ENCODE data around the gene NDUFAF2.

The NDUFAF2 gene

GRCh38 chr5:60996368-60996767 lies 51.4 kb downstream of the NDUFAF2 start:
- no peak overlapping the region for H3K4me3 ChIP-seq (ENCODE audit: low read depth, low read length)
- peaks cover 0 to 5% of the 10 kb centered on the region in 2 experiments; a peak in 1 of 3 replicates for H3K36me3 ChIP-seq (ENCODE audit: control insufficient read depth in 2 of 2, insufficient read depth in 1 of 2, low read length in 2 of 2)
- TF ChIP-seq ZNF302 (tag by site-specific recombination; IDR thresholded peaks at IDR 0.05; ENCODE audit: low read depth) (no peak), ZNF549 (tag by site-specific recombination; IDR thresholded peaks at IDR 0.05) (no peak), ZNF19 (tag by site-specific recombination; IDR thresholded peaks at IDR 0.05; ENCODE audit: low read depth) (no peak), ZNF776 (tag by site-specific recombination; IDR thresholded peaks at IDR 0.05; ENCODE audit: borderline replicate concordance) (no peak), ZNF777 (tag by site-specific recombination; IDR thresholded peaks at IDR 0.05; ENCODE audit: borderline replicate concordance) (no peak), ZNF843 (tag by site-specific recombination; IDR thresholded peaks at IDR 0.05) (no peak), PATZ1 (tag by site-specific recombination; IDR thresholded peaks at IDR 0.05) (no peak), YY2 (tag by site-specific recombination; IDR thresholded peaks at IDR 0.05) (no peak), GLI2 (tag by site-specific recombination; IDR thresholded peaks at IDR 0.05; ENCODE audit: borderline replicate concordance, low read depth) (no peak), ZNF114 (tag by site-specific recombination; IDR thresholded peaks at IDR 0.05) (no peak), KLF8 (tag by site-specific recombination; IDR thresholded peaks at IDR 0.05) (no peak), TRIM28 (IDR thresholded peaks at IDR 0.05; ENCODE audit: borderline replicate concordance, low read length) (no peak), ZFP3 (tag by site-specific recombination; IDR thresholded peaks at IDR 0.05; ENCODE audit: low read depth) (no peak)
- no peak overlapping the region for H3K27ac ChIP-seq (ENCODE audit: extremely low read depth, low read depth, low read length)
- H3K4me1 ChIP-seq (ENCODE audit: control insufficient read depth, insufficient read depth, low read length), result no peaks in the 10 kb centered on the region
- CTCF ChIA-PET, result interaction anchor here (0.5 to 1.0 kb wide), 2 partner anchors 59 to 543 kb away, joined by 3 read pairs; no protein-coding TSS in a partner anchor
- POLR2A ChIA-PET, result no interaction called here
- no peaks in the 10 kb centered on the region for H3K9me3 ChIP-seq (ENCODE audit: control insufficient read depth, insufficient read depth, low read depth, low read length)

GRCh38 chr5:60997721-60998120 lies 52.7 kb downstream of the NDUFAF2 start:
- Histone ChIP-seq H3K4me3 (ENCODE audit: low read depth, low read length) (no peak overlapping the region), H3K27ac (ENCODE audit: extremely low read depth, low read depth, low read length) (no peak overlapping the region), H3K4me1 (ENCODE audit: control insufficient read depth, insufficient read depth, low read length) (no peaks in the 10 kb centered on the region), H3K36me3 (ENCODE audit: control insufficient read depth in 2 of 2, insufficient read depth in 1 of 2, low read length in 2 of 2) (peaks cover 0 to 5% of the 10 kb centered on the region in 2 experiments; a peak in 1 of 3 replicates), H3K9me3 (ENCODE audit: control insufficient read depth, insufficient read depth, low read depth, low read length) (no peaks in the 10 kb centered on the region)
- ChIA-PET CTCF (no interaction called here), POLR2A (no interaction called here)
- TF ChIP-seq RBAK (tag by site-specific recombination; IDR thresholded peaks at IDR 0.05) (no peak), SP3 (tag by site-specific recombination; IDR thresholded peaks at IDR 0.05) (no peak), ZNF792 (tag by site-specific recombination; IDR thresholded peaks at IDR 0.05) (no peak), ZBTB48 (tag by site-specific recombination; IDR thresholded peaks at IDR 0.05) (no peak), ZNF18 (tag by site-specific recombination; IDR thresholded peaks at IDR 0.05) (no peak), ZNF26 (tag by site-specific recombination; IDR thresholded peaks at IDR 0.05) (no peak), ZNF629 (tag by site-specific recombination; IDR thresholded peaks at IDR 0.05) (no peak), PRDM4 (tag by site-specific recombination; IDR thresholded peaks at IDR 0.05) (no peak), ZNF837 (tag by site-specific recombination; IDR thresholded peaks at IDR 0.05) (no peak), ZNF747 (tag by site-specific recombination; IDR thresholded peaks at IDR 0.05) (no peak), REST (tag by site-specific recombination; IDR thresholded peaks at IDR 0.05) (no peak)

Data from HEK293 (cell line).